Lung (tissue), 12 donors: ENCODE measurements around the gene FGF14. TPM values are rescaled to one million over a fixed set of nuclear protein-coding genes. Genes with fewer than 3 reads are reported as not detected.

Source experiments
- ATAC-seq: fragments of 200-7000 bp; cut with Tn5 transposase; one replicate; pipeline ENCODE4 v1.9.1; 2020; ENCODE audit warnings: moderate number of reproducible peaks; ENCODE audit not compliant: insufficient read depth, low FRiP score
- DNase-seq, 3 donors: peaks; one replicate each; pipeline ENCODE4 v3.0.0-alpha.2; 2013 to 2017
- H3K27ac ChIP-seq, 2 donors: one replicate each; pipeline ENCODE4 v1.5.1; 2013; ENCODE audit warnings: mild to moderate bottlenecking in 2 of 2, moderate library complexity in 2 of 2, control low read depth in 1 of 2, inconsistent platforms in 1 of 2, low read depth in 1 of 2, low read length in 1 of 2
- H3K27me3 ChIP-seq, 3 donors: one replicate each; pipeline ENCODE4 v1.5.1; 2013; ENCODE audit warnings: low read length in 2 of 3; ENCODE audit not compliant: control insufficient read depth in 3 of 3, insufficient read depth in 3 of 3
- H3K36me3 ChIP-seq, 4 donors: one replicate each; pipeline ENCODE4 v1.5.1; 2013; ENCODE audit warnings: low read length in 4 of 4, mild to moderate bottlenecking in 1 of 4, moderate library complexity in 1 of 4; ENCODE audit not compliant: control insufficient read depth in 4 of 4, insufficient read depth in 4 of 4
- H3K4me1 ChIP-seq, 5 donors: one replicate each; pipeline ENCODE4 v1.5.1; 2013; ENCODE audit warnings: low read length in 5 of 5, mild to moderate bottlenecking in 2 of 5, moderate library complexity in 1 of 5; ENCODE audit not compliant: control insufficient read depth in 5 of 5, insufficient read depth in 5 of 5
- H3K4me3 ChIP-seq: one replicate; pipeline ENCODE4 v1.5.1; 2013; ENCODE audit warnings: mild to moderate bottlenecking, control low read depth, moderate library complexity
- H3K9ac ChIP-seq, 2 donors: one replicate each; pipeline ENCODE4 v1.5.1; 2013; ENCODE audit warnings: low read length in 2 of 2, control low read depth in 1 of 2; ENCODE audit not compliant: insufficient read depth in 1 of 2
- H3K9me3 ChIP-seq, 4 donors: one replicate each; pipeline ENCODE4 v1.5.1; 2013; ENCODE audit warnings: low read length in 3 of 4, mild to moderate bottlenecking in 1 of 4, moderate library complexity in 1 of 4; ENCODE audit not compliant: control insufficient read depth in 4 of 4, insufficient read depth in 3 of 4
- WGBS, 2 donors: extraction: QIAGEN DNeasy Blood & Tissue Kit; methylation state at CpG; one replicate each; pipeline ENCODE4 v1.1.7; 2013; 5-methylcytosine and 5-hydroxymethylcytosine counted together
- polyA plus RNA-seq, 2 donors: library from polyadenylated mRNA; stranded (reverse); fragments of 200-250 nt; gene quantifications; one replicate each; pipeline ENCODE4 v1.2.1, GENCODE V29; 2013
- total RNA-seq, 2 donors: library from RNA; depleted of rRNA in 1 of 2; stranded (reverse); fragments of >200 nt in 1 of 2; gene quantifications; one replicate each; pipeline ENCODE4 v1.2.1, GENCODE V29; 2014 to 2021
- TF ChIP-seq, protein P1 (sequence below): IDR thresholded peaks from 2 replicates; pipeline ENCODE4 v1.5.1; 2012; ENCODE audit warnings: mild to moderate bottlenecking; ENCODE audit errors: control extremely low read depth, extremely low read depth
- donor health status: control.
- donor health status: control.
- donor health status: Bipolar disorder and iron deficiency.
- donor health status: healthy.
- donor health status: DM: yes; HTN: yes; CAD: no.

FGF14 gene
- total and polyA plus RNA-seq, 4 donors, result 0.59 to 12.9 (median 2.3) TPM

DNA sequence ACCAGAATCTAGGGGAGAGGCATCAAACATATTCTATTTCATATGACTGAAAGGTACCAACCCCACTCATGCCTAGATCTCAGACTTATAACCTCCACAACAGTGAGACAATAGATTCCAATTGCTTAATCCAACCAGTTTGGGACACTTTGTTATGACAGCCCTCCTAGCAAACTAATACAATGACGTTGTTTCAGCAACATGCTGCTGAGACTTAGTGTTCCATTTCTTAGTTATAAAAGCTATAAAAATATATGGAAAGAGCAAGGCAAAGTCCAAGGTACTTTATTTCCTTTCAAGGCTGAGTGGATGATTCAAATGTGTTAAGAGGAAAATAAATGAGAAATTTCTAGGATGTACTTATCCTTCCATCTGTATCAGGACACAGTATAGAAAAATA, 352.0 kb downstream of the FGF14 start:
- ATAC-seq (no peak), DNase-seq (no peak)
- H3K27ac ChIP-seq, result no peak overlapping the region
- peaks cover 0 to 9% (median 6%) of the 10 kb centered on the region in 4 donors for H3K9me3 ChIP-seq
- TF ChIP-seq, protein P1, sequence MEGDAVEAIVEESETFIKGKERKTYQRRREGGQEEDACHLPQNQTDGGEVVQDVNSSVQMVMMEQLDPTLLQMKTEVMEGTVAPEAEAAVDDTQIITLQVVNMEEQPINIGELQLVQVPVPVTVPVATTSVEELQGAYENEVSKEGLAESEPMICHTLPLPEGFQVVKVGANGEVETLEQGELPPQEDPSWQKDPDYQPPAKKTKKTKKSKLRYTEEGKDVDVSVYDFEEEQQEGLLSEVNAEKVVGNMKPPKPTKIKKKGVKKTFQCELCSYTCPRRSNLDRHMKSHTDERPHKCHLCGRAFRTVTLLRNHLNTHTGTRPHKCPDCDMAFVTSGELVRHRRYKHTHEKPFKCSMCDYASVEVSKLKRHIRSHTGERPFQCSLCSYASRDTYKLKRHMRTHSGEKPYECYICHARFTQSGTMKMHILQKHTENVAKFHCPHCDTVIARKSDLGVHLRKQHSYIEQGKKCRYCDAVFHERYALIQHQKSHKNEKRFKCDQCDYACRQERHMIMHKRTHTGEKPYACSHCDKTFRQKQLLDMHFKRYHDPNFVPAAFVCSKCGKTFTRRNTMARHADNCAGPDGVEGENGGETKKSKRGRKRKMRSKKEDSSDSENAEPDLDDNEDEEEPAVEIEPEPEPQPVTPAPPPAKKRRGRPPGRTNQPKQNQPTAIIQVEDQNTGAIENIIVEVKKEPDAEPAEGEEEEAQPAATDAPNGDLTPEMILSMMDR, result no peak
- H3K4me3 ChIP-seq, result no peak overlapping the region
- 80 to 89% methylated on average over 1 of the region's 1 CpG for WGBS, 2 donors
- H3K4me1 ChIP-seq, result no peaks in the 10 kb centered on the region
- H3K27me3 ChIP-seq, result no peaks in the 10 kb centered on the region
- H3K36me3 ChIP-seq, result no peaks in the 10 kb centered on the region
- no peak overlapping the region for H3K9ac ChIP-seq

DNA sequence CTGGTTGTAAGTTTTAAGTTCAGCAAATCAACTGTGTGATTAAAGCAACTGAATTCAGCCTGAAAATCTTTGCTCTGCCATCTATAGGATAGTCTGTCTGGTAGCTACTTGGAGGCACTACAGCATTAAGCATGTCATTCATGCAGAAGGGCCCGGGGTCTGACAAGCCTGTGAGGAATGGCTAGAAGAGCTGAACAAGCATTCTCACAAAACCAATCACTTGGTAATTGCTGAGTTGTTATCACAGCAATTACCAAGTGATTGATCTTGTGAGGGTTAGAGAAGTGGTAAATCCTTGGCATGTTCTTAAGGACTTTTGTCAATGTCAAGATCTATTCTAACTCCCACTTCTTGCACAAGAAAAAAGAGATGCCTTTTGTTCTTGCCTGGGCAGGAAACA, 356.1 kb downstream of the FGF14 start:
- no peaks in the 10 kb centered on the region for H3K4me1 ChIP-seq
- ATAC-seq, result no peak

DNA sequence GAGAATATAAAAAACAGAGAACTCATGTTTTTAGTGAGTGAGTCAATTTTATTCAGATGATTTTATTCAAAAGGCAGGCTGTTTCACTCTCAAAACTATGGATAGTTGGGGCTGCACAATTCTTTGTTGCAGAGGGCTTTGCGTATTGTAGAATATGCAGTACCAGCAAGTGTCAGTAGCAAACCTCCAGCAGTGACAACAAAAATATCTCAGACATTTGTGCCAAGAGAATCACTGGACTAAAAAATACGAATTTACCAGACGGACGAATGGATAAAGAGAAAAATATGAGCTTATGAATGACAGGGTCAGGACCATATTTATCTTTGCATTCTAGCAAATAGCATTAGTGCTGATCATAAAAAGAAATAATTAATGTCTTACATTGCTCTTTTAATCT, 359.1 kb downstream of the FGF14 start:
- TF ChIP-seq, protein P1, result no peak
- ATAC-seq (no peak), DNase-seq (no peak)
- Histone ChIP-seq H3K4me3 (no peak overlapping the region), H3K9ac (no peak overlapping the region), H3K4me1 (no peaks in the 10 kb centered on the region), H3K9me3 (no peaks in the 10 kb centered on the region), H3K36me3 (no peaks in the 10 kb centered on the region), H3K27ac (no peak overlapping the region), H3K27me3 (no peaks in the 10 kb centered on the region)
- 69 to 80% methylated on average over 4 of the region's 4 CpGs for WGBS, 2 donors

More for the DNA sequence above, 356.1 kb downstream of the FGF14 start:
- no peak overlapping the region for H3K4me3 ChIP-seq
- 13 to 15% methylated on average over 1 of the region's 1 CpG for WGBS, 2 donors
- H3K9ac ChIP-seq, result no peak overlapping the region
- no peaks in the 10 kb centered on the region for H3K27me3 ChIP-seq
- H3K9me3 ChIP-seq, result peaks cover 0 to 2% (median under 1%) of the 10 kb centered on the region in 4 donors
- TF ChIP-seq, protein P1, result no peak
- H3K27ac ChIP-seq, result no peak overlapping the region
- H3K36me3 ChIP-seq, result no peaks in the 10 kb centered on the region
- DNase-seq, result peak in 1 of 3 donors; percentile 0

DNA sequence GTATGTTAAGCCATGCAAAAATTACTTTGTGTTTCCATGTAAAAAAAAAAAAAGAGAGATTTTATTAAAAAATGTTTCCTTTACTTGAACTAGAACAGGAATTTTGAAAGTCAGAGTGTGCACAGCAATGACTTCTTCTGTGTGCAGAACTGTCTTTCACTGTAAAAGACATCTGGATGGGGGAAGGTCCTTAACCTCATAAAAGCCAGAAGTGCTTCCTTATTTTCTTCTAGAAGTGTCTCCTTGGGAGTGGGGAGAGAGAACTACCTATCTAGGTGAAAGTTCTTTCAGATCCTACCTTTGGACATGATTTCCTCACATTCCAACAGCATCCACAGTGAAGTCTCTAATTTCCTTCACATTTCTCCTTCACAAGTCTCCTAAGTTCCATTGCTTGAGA, 360.3 kb downstream of the FGF14 start:
- DNase-seq, result no peak
- no peak overlapping the region for H3K9ac ChIP-seq

More for the DNA sequence above, 360.3 kb downstream of the FGF14 start:
- Histone ChIP-seq H3K27me3 (no peaks in the 10 kb centered on the region), H3K9me3 (no peaks in the 10 kb centered on the region), H3K27ac (no peak overlapping the region), H3K4me3 (no peak overlapping the region), H3K4me1 (no peaks in the 10 kb centered on the region), H3K36me3 (no peaks in the 10 kb centered on the region)
- no peak for ATAC-seq
- TF ChIP-seq, protein P1, result no peak
